ENCODE data around the gene C19orf81. TPM values are rescaled to one million over a fixed set of nuclear protein-coding genes. Genes with fewer than 3 reads are reported as not detected.
A peak's percentile ranks its signal among the peaks of the same experiment; 100 is the strongest.

Gene C19orf81
- total and polyA plus RNA-seq, 9 of the 15 experiments (the other 6 are each of a cell fraction or from before 2014, with no cell fraction given), result 2.5 to 42.9 (median 33.0) TPM; not detected in 4

DNA sequence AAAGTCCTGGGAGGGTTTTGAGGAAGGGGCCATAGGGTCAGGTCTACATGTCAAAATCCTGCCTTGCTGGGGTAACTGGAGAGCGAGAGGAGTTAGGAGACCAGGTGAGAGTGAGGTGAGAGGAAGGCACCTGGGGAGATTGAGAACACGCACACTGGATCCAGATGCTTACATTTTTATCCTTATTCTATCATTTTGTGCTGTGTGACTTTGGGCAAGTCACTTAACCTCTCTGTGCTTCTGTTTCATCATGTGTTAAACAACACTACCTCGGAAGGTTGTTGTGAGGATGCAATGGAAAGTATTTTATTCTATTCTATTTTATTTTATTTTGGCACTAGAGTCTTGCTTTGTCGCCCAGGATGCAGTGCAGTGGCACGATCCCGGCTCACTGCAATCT, 3.5 kb downstream of the C19orf81 start (continued):
- TF ChIP-seq, protein P1, sequence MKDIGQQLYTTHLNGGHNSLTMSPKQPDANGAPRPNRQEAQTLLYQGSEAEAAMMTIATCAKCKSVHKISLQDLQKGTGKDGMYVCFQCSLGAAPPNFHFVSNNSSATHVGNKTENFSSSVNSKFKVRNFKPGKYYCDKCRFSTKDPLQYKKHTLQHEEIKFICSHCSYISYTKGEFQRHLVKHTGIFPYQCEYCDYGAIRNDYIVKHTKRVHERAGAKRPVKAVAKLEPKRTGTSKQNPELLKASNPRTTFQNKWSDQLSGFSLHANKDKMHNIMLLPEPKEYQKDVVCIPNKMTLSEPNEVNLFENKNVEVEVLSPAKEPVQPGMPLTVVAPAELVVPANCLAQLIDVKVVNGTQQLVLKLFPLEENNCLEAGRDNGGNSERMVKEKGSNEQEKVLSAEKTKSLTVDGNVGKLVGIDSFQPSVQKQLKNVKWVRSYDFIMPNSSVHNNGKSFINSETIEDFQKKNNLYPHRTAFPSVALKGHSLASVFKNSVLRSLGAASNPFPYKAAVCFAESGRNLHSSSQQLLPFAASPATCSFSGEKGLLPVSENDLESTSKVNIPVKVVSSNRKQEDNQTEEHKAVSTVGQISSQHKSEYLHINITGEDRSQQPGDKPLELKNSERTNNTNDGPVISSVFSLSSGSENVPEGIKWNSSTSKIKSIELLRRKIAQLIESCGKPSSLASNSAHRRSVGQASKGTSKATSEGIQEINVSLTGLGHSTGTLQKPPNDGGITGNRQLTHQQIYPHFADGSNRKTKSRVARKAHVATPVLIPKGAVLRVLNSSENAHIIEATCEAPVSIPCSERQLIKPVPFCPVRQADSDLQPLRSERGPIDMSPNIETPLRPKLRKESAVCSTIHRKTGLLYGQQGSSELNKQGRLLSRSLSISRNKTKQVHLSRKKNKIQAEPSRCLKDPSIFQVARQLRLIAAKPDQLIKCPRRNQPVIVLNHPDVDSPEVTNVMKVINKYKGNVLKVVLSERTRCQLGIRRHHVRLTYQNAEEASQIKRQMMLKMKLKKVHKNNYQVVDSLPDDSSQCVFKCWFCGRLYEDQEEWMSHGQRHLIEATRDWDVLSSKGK (CRISPR knock-in tag; IDR thresholded peaks at IDR 0.05), result no peak
- TF ChIP-seq RBM25 (IDR thresholded peaks at IDR 0.05; ENCODE audit: low read depth, low read length, severe bottlenecking) (peak; percentile 94), CBFB (CRISPR knock-in tag; IDR thresholded peaks at IDR 0.05) (no peak)
- TF ChIP-seq, protein P2, sequence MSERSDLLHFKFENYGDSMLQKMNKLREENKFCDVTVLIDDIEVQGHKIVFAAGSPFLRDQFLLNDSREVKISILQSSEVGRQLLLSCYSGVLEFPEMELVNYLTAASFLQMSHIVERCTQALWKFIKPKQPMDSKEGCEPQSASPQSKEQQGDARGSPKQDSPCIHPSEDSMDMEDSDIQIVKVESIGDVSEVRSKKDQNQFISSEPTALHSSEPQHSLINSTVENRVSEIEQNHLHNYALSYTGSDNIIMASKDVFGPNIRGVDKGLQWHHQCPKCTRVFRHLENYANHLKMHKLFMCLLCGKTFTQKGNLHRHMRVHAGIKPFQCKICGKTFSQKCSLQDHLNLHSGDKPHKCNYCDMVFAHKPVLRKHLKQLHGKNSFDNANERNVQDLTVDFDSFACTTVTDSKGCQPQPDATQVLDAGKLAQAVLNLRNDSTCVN (CRISPR knock-in tag; IDR thresholded peaks at IDR 0.05), result no peak

DNA sequence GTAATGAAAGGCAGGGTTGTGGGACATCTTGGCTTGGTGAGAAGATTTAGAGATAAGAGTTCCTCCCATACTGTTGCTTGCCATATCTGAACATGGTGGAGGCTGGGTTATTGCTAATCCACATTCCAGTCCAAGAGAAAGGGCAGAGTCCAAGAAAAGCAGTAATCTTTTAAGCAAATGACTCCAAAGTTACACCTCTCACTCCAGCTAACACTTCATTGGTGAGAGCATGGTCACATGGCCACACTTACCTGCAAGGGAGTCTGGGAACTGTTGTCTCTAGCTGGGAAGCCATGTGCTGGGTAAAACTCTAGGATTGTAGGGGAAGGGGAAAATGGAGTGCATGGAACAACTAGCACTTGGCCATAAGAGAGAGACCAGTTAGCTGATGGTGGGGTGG, 5.6 kb downstream of the C19orf81 start:
- ChIA-PET POLR2A (no interaction called here), CTCF (ENCODE audit: low intra/inter-chr PET ratio) (no interaction called here)
- intact Hi-C loops (cut with micrococcal nuclease) (loop anchor here (5.0 kb wide), 2 partner anchors 278 to 293 kb away; partner anchors contain the start of gene NR1H2), in situ Hi-C loops (cut with MboI) (no loop called here)
- Histone ChIP-seq H3K9me3 (replicated peaks; ENCODE audit: control insufficient read depth, insufficient read depth, low read depth, low read length) (no peaks in the 10 kb centered on the region), H3K27ac (ENCODE audit: extremely low read depth, low read depth, low read length) (no peak overlapping the region), H3K36me3 (ENCODE audit: control insufficient read depth, insufficient read depth, low read length) (no peaks in the 10 kb centered on the region), H3K9ac (ENCODE audit: insufficient read depth in 1 of 2, low read depth in 2 of 2, low read length in 2 of 2) (no peak overlapping the region), H3K4me3 (no peak overlapping the region), H4K20me1 (replicated peaks; ENCODE audit: control insufficient read depth, insufficient read depth, low read length) (peaks cover 3% of the 10 kb centered on the region; the same call in 1 of the 2 replicates), H2AFZ (ENCODE audit: low read depth, low read length) (peak overlapping the region; percentile 69; the same call in 1 of the 2 replicates), H3K9me1 (ENCODE audit: control insufficient read depth, insufficient read depth, low read length) (no peaks in the 10 kb centered on the region), H3K4me1 (replicated peaks in 1 of 2; ENCODE audit: control insufficient read depth in 2 of 2, insufficient read depth in 2 of 2, low read length in 2 of 2) (peaks cover 23 to 36% of the 10 kb centered on the region in 2 experiments), H3K4me2 (ENCODE audit: insufficient read depth, low read length) (no peak overlapping the region), H3K27me3 (ENCODE audit: control insufficient read depth in 2 of 2, insufficient read depth in 2 of 2, low read length in 2 of 2) (no peaks in the 10 kb centered on the region; a peak in 1 of 5 replicates), H3K79me2 (ENCODE audit: control insufficient read depth, insufficient read depth, low read length) (peaks cover 14% of the 10 kb centered on the region; the same call in 2 of the 3 replicates)
- no peak for DNase-seq (ENCODE audit: extremely low read depth in 1 of 4, low spot score in 3 of 4)
- ATAC-seq, result no peak
- BruUV-seq (replicated peaks), result no TSS peak
- FAIRE-seq, result peak; percentile 11
- 0 out of 2 replicates have a peak, but pooled peaks have one; percentile 65 for TF ChIP-seq DMBX1 (CRISPR knock-in tag; IDR thresholded peaks at IDR 0.05; ENCODE audit: borderline replicate concordance)
- TF ChIP-seq, protein P3, sequence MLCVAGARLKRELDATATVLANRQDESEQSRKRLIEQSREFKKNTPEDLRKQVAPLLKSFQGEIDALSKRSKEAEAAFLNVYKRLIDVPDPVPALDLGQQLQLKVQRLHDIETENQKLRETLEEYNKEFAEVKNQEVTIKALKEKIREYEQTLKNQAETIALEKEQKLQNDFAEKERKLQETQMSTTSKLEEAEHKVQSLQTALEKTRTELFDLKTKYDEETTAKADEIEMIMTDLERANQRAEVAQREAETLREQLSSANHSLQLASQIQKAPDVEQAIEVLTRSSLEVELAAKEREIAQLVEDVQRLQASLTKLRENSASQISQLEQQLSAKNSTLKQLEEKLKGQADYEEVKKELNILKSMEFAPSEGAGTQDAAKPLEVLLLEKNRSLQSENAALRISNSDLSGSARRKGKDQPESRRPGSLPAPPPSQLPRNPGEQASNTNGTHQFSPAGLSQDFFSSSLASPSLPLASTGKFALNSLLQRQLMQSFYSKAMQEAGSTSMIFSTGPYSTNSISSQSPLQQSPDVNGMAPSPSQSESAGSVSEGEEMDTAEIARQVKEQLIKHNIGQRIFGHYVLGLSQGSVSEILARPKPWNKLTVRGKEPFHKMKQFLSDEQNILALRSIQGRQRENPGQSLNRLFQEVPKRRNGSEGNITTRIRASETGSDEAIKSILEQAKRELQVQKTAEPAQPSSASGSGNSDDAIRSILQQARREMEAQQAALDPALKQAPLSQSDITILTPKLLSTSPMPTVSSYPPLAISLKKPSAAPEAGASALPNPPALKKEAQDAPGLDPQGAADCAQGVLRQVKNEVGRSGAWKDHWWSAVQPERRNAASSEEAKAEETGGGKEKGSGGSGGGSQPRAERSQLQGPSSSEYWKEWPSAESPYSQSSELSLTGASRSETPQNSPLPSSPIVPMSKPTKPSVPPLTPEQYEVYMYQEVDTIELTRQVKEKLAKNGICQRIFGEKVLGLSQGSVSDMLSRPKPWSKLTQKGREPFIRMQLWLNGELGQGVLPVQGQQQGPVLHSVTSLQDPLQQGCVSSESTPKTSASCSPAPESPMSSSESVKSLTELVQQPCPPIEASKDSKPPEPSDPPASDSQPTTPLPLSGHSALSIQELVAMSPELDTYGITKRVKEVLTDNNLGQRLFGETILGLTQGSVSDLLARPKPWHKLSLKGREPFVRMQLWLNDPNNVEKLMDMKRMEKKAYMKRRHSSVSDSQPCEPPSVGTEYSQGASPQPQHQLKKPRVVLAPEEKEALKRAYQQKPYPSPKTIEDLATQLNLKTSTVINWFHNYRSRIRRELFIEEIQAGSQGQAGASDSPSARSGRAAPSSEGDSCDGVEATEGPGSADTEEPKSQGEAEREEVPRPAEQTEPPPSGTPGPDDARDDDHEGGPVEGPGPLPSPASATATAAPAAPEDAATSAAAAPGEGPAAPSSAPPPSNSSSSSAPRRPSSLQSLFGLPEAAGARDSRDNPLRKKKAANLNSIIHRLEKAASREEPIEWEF (CRISPR knock-in tag; IDR thresholded peaks at IDR 0.05), result no peak
- TF ChIP-seq, protein P4, sequence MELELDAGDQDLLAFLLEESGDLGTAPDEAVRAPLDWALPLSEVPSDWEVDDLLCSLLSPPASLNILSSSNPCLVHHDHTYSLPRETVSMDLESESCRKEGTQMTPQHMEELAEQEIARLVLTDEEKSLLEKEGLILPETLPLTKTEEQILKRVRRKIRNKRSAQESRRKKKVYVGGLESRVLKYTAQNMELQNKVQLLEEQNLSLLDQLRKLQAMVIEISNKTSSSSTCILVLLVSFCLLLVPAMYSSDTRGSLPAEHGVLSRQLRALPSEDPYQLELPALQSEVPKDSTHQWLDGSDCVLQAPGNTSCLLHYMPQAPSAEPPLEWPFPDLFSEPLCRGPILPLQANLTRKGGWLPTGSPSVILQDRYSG (tag; conservative IDR thresholded peaks at IDR 0.05; ENCODE audit: low read depth), result 0 out of 2 replicates have a peak, but pooled peaks have one; percentile 50
- peak; percentile 23 for TF ChIP-seq NFYB (IDR thresholded peaks at IDR 0.05; ENCODE audit: extremely low read depth, insufficient read length)
- TF ChIP-seq TAF7 (tag; IDR thresholded peaks at IDR 0.05), result 0 out of 2 replicates have a peak, but pooled peaks have one; percentile 31

Measured in K562 (cell line).